WTC11 (cell line): ENCODE measurements around the gene KPTN. TPM values are rescaled to one million over a fixed set of nuclear protein-coding genes. Genes with fewer than 3 reads are reported as not detected.

Experiments used
- ATAC-seq: fragments of 200-7000 bp; cut with Tn5 transposase; 2 replicates; pipeline ENCODE4 v1.10.0; 2021; ENCODE audit warnings: mild to moderate bottlenecking, moderate library complexity
- CTCF ChIA-PET: fragments of 300-600 bp; sonication (Branson Sonifier 250); formaldehyde crosslinking; loops from one replicate; lab custom pipeline; 2021; ENCODE audit warnings: antibody characterized with exemption; lab: Charles Lee
- POLR2A ChIA-PET: fragments of 350-600 bp; sonication (Branson Sonifier 250); formaldehyde crosslinking; loops from one replicate; lab custom pipeline; 2021; ENCODE audit warnings: antibody characterized with exemption; lab: Charles Lee
- DNase-seq: peaks from one replicate; pipeline ENCODE4 v3.0.0; 2021; ENCODE audit warnings: low spot score
- H3K27ac Mint-ChIP-seq: 2 replicates; pipeline ENCODE4 v1.8.0; 2021; ENCODE audit warnings: mixed read lengths
- H3K27me3 Mint-ChIP-seq: 2 replicates; pipeline ENCODE4 v1.8.0; 2021; ENCODE audit warnings: low read depth, mild to moderate bottlenecking, moderate library complexity, mixed read lengths
- H3K36me3 Mint-ChIP-seq: 2 replicates; pipeline ENCODE4 v1.8.0; 2021; ENCODE audit warnings: mixed read lengths
- H3K4me1 Mint-ChIP-seq: 2 replicates; pipeline ENCODE4 v1.8.0; 2022; ENCODE audit warnings: mixed read lengths
- H3K4me3 Mint-ChIP-seq: 2 replicates; pipeline ENCODE4 v1.8.0; 2021; ENCODE audit warnings: mild to moderate bottlenecking, moderate library complexity, mixed read lengths
- H3K9me3 Mint-ChIP-seq: 2 replicates; pipeline ENCODE4 v1.8.0; 2021; ENCODE audit warnings: mixed read lengths
- CREM ChIP-seq: sonication (generic); formaldehyde crosslinking; IDR thresholded peaks from 2 replicates; pipeline ENCODE4 v1.8.1; 2022; ENCODE audit warnings: mild to moderate bottlenecking, missing genetic modification reagents, moderate library complexity
- FOXK1 ChIP-seq: sonication (generic); formaldehyde crosslinking; IDR thresholded peaks from 2 replicates; pipeline ENCODE4 v1.8.0; 2022; ENCODE audit warnings: mild to moderate bottlenecking, moderate library complexity, missing genetic modification reagents
- FOXP1 ChIP-seq: sonication (generic); formaldehyde crosslinking; IDR thresholded peaks from 2 replicates; pipeline ENCODE4 v1.8.0; 2022; ENCODE audit warnings: missing genetic modification reagents, mild to moderate bottlenecking, moderate library complexity, borderline replicate concordance
- GABPB1 ChIP-seq: sonication (generic); formaldehyde crosslinking; IDR thresholded peaks from 2 replicates; pipeline ENCODE4 v1.8.1; 2023; ENCODE audit warnings: mild to moderate bottlenecking, missing genetic modification reagents
- NFATC4 ChIP-seq: fragments of 250-450 bp; sonication (Bioruptor Pico); IDR thresholded peaks from 2 replicates; pipeline ENCODE4 v1.9.0; 2021; ENCODE audit warnings: mild to moderate bottlenecking
- NFYB ChIP-seq: sonication (generic); formaldehyde crosslinking; conservative IDR thresholded peaks from 2 replicates; pipeline ENCODE4 v1.8.0; 2022; ENCODE audit warnings: low read depth, missing genetic modification reagents
- RORB ChIP-seq: fragments of 250-450 bp; sonication (Bioruptor Pico); IDR thresholded peaks from 2 replicates; pipeline ENCODE4 v1.9.0; 2021; ENCODE audit warnings: mild to moderate bottlenecking
- SMAD3 ChIP-seq: sonication (generic); formaldehyde crosslinking; IDR thresholded peaks from 2 replicates; pipeline ENCODE4 v1.8.0; 2022; ENCODE audit warnings: missing genetic modification reagents, mild to moderate bottlenecking, borderline replicate concordance
- SP1 ChIP-seq: sonication (generic); formaldehyde crosslinking; conservative IDR thresholded peaks from 2 replicates; pipeline ENCODE4 v1.8.1; 2022; ENCODE audit warnings: missing genetic modification reagents
- TEAD4 ChIP-seq: sonication (generic); formaldehyde crosslinking; IDR thresholded peaks from 2 replicates; pipeline ENCODE4 v1.8.0; 2022; ENCODE audit warnings: mild to moderate bottlenecking, missing genetic modification reagents
- ZBTB21 ChIP-seq: sonication (generic); formaldehyde crosslinking; IDR thresholded peaks from 2 replicates; pipeline ENCODE4 v1.8.1; 2023; ENCODE audit warnings: mild to moderate bottlenecking, missing genetic modification reagents, borderline replicate concordance
- ZNF138 ChIP-seq: sonication (generic); formaldehyde crosslinking; conservative IDR thresholded peaks from 2 replicates; pipeline ENCODE4 v1.8.1; 2022; ENCODE audit warnings: mild to moderate bottlenecking, moderate library complexity, missing genetic modification reagents
- ZNF263 ChIP-seq: sonication (generic); formaldehyde crosslinking; IDR thresholded peaks from 2 replicates; pipeline ENCODE4 v1.8.1; 2022; ENCODE audit warnings: low read depth, mild to moderate bottlenecking, moderate library complexity, missing genetic modification reagents
- ZNF396 ChIP-seq: fragments of 250-450 bp; sonication (Bioruptor Pico); IDR thresholded peaks from 2 replicates; pipeline ENCODE4 v1.8.0; 2021; ENCODE audit warnings: mild to moderate bottlenecking, moderate library complexity, borderline replicate concordance
- ZNF423 ChIP-seq: fragments of 250-450 bp; sonication (Bioruptor Pico); IDR thresholded peaks from 2 replicates; pipeline ENCODE4 v2.1.2; 2022; ENCODE audit warnings: mild to moderate bottlenecking, moderate library complexity
- ZNF671 ChIP-seq: fragments of 250-450 bp; sonication (Bioruptor Pico); IDR thresholded peaks from 2 replicates; pipeline ENCODE4 v1.8.0; 2021; ENCODE audit warnings: mild to moderate bottlenecking
- total RNA-seq: library from RNA; stranded (reverse); gene quantifications from 3 replicates; pipeline ENCODE4 v1.2.3, GENCODE V29; 2021
- TF ChIP-seq, protein P1 (sequence below): sonication (generic); formaldehyde crosslinking; IDR thresholded peaks from 2 replicates; pipeline ENCODE4 v1.8.0; 2022; ENCODE audit warnings: mild to moderate bottlenecking, missing genetic modification reagents
- TF ChIP-seq, protein P2 (sequence below): sonication (generic); formaldehyde crosslinking; IDR thresholded peaks from 2 replicates; pipeline ENCODE4 v1.8.1; 2022; ENCODE audit warnings: missing genetic modification reagents, borderline replicate concordance
- TF ChIP-seq, protein P3 (sequence below): sonication (generic); formaldehyde crosslinking; IDR thresholded peaks from 2 replicates; pipeline ENCODE4 v1.8.1; 2023; ENCODE audit warnings: mild to moderate bottlenecking, missing genetic modification reagents
- TF ChIP-seq, protein P4 (sequence below): sonication (generic); formaldehyde crosslinking; IDR thresholded peaks from 2 replicates; pipeline ENCODE4 v1.8.0; 2023; ENCODE audit warnings: missing genetic modification reagents, mild to moderate bottlenecking, borderline replicate concordance
- TF ChIP-seq, protein P5 (sequence below): fragments of 250-450 bp; sonication (Bioruptor Pico); IDR thresholded peaks from 2 replicates; pipeline ENCODE4 v2.1.2; 2022; ENCODE audit warnings: mild to moderate bottlenecking, moderate library complexity
- TF ChIP-seq, protein P6 (sequence below): sonication (generic); formaldehyde crosslinking; IDR thresholded peaks from 2 replicates; pipeline ENCODE4 v1.8.1; 2023; ENCODE audit warnings: mild to moderate bottlenecking, missing genetic modification reagents, moderate library complexity
- TF ChIP-seq, protein P7 (sequence below): fragments of 250-450 bp; sonication (Bioruptor Pico); conservative IDR thresholded peaks from 2 replicates; pipeline ENCODE4 v1.9.0; 2021; ENCODE audit warnings: mild to moderate bottlenecking
- TF ChIP-seq, protein P8 (sequence below): fragments of 250-450 bp; sonication (Bioruptor Pico); IDR thresholded peaks from 2 replicates; pipeline ENCODE4 v1.9.0; 2021; ENCODE audit warnings: moderate library complexity, mild to moderate bottlenecking, inconsistent platforms, borderline replicate concordance

KPTN gene
- total RNA-seq, 1 experiment from 2014 or later, result 24.5 TPM

DNA sequence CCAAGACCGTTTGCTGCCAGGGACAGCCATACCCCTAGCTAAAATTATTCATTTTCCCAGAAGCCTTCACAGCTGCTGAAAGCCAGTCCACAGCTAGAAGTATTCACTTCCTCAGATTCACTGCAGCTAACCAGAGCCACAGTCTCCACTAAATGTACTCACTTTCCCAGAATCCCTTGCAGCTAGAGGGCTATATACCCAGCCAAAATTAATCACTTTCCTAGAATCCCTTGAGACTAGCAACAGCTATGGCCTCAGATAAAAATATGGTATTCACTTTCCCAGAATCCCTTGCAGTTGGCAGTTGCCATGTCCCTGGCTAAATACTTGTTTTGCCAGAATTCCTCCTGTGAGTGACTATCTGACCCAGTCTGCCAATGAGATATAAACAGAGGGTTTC lies 50.9 kb downstream of the KPTN start (continued):
- TF ChIP-seq, protein P1, sequence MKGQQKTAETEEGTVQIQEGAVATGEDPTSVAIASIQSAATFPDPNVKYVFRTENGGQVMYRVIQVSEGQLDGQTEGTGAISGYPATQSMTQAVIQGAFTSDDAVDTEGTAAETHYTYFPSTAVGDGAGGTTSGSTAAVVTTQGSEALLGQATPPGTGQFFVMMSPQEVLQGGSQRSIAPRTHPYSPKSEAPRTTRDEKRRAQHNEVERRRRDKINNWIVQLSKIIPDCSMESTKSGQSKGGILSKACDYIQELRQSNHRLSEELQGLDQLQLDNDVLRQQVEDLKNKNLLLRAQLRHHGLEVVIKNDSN (CRISPR knock-in tag), result no peak
- TF ChIP-seq ZNF138 (CRISPR knock-in tag), result no peak
- TF ChIP-seq, protein P2, sequence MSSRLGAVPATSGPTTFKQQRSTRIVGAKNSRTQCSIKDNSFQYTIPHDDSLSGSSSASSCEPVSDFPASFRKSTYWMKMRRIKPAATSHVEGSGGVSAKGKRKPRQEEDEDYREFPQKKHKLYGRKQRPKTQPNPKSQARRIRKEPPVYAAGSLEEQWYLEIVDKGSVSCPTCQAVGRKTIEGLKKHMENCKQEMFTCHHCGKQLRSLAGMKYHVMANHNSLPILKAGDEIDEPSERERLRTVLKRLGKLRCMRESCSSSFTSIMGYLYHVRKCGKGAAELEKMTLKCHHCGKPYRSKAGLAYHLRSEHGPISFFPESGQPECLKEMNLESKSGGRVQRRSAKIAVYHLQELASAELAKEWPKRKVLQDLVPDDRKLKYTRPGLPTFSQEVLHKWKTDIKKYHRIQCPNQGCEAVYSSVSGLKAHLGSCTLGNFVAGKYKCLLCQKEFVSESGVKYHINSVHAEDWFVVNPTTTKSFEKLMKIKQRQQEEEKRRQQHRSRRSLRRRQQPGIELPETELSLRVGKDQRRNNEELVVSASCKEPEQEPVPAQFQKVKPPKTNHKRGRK (CRISPR knock-in tag), result no peak
- TF ChIP-seq GABPB1 (CRISPR knock-in tag), result no peak
- TF ChIP-seq, protein P3, sequence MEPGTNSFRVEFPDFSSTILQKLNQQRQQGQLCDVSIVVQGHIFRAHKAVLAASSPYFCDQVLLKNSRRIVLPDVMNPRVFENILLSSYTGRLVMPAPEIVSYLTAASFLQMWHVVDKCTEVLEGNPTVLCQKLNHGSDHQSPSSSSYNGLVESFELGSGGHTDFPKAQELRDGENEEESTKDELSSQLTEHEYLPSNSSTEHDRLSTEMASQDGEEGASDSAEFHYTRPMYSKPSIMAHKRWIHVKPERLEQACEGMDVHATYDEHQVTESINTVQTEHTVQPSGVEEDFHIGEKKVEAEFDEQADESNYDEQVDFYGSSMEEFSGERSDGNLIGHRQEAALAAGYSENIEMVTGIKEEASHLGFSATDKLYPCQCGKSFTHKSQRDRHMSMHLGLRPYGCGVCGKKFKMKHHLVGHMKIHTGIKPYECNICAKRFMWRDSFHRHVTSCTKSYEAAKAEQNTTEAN, result no peak

DNA sequence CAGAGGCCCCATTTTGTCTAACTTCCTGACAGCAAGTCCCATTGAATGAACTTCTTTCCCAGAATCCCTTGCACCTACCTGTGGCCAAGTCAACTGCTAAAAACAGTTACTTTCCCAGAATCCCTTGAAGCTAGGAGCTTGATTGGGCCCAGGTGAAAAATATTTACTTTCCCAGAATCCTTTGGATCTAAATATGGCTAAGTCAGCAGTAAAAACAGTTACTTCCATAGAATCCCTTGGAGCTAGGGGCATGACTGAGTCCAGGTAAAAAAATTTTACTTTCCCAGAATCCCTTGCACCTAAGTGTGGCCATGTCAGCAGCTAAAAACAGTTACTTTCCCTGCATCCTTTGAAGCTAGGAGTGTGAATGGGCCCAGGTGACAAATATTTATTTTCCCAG lies 51.5 kb downstream of the KPTN start:
- ChIA-PET CTCF (interaction anchor here (0.7 to 3.5 kb wide), 10 partner anchors 13 to 281 kb away, joined by 3 to 14 read pairs (median 7); partner anchors contain the start of genes DHX34, EHD2, KPTN and NAPA), POLR2A (interaction anchor here (0.6 kb wide), 1 partner anchor 167 kb away, joined by 3 read pairs; no protein-coding TSS in a partner anchor)
- H3K27me3 Mint-ChIP-seq, result peaks cover 44% of the 10 kb centered on the region
- peaks cover 13% of the 10 kb centered on the region for H3K4me1 Mint-ChIP-seq
- H3K9me3 Mint-ChIP-seq, result no peaks in the 10 kb centered on the region
- ATAC-seq, result no peak
- no peak for DNase-seq
- no peaks in the 10 kb centered on the region; the same call in 1 of the 2 replicates for H3K36me3 Mint-ChIP-seq
- no peak overlapping the region for H3K27ac Mint-ChIP-seq
- no peak overlapping the region for H3K4me3 Mint-ChIP-seq
- TF ChIP-seq, protein P4, sequence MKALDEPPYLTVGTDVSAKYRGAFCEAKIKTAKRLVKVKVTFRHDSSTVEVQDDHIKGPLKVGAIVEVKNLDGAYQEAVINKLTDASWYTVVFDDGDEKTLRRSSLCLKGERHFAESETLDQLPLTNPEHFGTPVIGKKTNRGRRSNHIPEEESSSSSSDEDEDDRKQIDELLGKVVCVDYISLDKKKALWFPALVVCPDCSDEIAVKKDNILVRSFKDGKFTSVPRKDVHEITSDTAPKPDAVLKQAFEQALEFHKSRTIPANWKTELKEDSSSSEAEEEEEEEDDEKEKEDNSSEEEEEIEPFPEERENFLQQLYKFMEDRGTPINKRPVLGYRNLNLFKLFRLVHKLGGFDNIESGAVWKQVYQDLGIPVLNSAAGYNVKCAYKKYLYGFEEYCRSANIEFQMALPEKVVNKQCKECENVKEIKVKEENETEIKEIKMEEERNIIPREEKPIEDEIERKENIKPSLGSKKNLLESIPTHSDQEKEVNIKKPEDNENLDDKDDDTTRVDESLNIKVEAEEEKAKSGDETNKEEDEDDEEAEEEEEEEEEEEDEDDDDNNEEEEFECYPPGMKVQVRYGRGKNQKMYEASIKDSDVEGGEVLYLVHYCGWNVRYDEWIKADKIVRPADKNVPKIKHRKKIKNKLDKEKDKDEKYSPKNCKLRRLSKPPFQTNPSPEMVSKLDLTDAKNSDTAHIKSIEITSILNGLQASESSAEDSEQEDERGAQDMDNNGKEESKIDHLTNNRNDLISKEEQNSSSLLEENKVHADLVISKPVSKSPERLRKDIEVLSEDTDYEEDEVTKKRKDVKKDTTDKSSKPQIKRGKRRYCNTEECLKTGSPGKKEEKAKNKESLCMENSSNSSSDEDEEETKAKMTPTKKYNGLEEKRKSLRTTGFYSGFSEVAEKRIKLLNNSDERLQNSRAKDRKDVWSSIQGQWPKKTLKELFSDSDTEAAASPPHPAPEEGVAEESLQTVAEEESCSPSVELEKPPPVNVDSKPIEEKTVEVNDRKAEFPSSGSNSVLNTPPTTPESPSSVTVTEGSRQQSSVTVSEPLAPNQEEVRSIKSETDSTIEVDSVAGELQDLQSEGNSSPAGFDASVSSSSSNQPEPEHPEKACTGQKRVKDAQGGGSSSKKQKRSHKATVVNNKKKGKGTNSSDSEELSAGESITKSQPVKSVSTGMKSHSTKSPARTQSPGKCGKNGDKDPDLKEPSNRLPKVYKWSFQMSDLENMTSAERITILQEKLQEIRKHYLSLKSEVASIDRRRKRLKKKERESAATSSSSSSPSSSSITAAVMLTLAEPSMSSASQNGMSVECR (CRISPR knock-in tag), result no peak
- TF ChIP-seq ZBTB21 (CRISPR knock-in tag), result no peak
- TF ChIP-seq ZNF396 (CRISPR knock-in tag), result no peak
- TF ChIP-seq, protein P5, sequence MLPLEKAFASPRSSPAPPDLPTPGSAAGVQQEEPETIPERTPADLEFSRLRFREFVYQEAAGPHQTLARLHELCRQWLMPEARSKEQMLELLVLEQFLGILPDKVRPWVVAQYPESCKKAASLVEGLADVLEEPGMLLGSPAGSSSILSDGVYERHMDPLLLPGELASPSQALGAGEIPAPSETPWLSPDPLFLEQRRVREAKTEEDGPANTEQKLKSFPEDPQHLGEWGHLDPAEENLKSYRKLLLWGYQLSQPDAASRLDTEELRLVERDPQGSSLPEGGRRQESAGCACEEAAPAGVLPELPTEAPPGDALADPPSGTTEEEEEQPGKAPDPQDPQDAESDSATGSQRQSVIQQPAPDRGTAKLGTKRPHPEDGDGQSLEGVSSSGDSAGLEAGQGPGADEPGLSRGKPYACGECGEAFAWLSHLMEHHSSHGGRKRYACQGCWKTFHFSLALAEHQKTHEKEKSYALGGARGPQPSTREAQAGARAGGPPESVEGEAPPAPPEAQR (CRISPR knock-in tag), result no peak
- no peak for TF ChIP-seq NFYB (CRISPR knock-in tag)
- no peak for TF ChIP-seq ZNF263 (CRISPR knock-in tag)
- no peak for TF ChIP-seq TEAD4 (CRISPR knock-in tag)
- no peak for TF ChIP-seq FOXP1 (CRISPR knock-in tag)
- no peak for TF ChIP-seq SMAD3 (CRISPR knock-in tag)
- TF ChIP-seq SP1 (CRISPR knock-in tag), result no peak
- TF ChIP-seq, protein P6, sequence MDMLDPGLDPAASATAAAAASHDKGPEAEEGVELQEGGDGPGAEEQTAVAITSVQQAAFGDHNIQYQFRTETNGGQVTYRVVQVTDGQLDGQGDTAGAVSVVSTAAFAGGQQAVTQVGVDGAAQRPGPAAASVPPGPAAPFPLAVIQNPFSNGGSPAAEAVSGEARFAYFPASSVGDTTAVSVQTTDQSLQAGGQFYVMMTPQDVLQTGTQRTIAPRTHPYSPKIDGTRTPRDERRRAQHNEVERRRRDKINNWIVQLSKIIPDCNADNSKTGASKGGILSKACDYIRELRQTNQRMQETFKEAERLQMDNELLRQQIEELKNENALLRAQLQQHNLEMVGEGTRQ, result no peak
- TF ChIP-seq, protein P7, sequence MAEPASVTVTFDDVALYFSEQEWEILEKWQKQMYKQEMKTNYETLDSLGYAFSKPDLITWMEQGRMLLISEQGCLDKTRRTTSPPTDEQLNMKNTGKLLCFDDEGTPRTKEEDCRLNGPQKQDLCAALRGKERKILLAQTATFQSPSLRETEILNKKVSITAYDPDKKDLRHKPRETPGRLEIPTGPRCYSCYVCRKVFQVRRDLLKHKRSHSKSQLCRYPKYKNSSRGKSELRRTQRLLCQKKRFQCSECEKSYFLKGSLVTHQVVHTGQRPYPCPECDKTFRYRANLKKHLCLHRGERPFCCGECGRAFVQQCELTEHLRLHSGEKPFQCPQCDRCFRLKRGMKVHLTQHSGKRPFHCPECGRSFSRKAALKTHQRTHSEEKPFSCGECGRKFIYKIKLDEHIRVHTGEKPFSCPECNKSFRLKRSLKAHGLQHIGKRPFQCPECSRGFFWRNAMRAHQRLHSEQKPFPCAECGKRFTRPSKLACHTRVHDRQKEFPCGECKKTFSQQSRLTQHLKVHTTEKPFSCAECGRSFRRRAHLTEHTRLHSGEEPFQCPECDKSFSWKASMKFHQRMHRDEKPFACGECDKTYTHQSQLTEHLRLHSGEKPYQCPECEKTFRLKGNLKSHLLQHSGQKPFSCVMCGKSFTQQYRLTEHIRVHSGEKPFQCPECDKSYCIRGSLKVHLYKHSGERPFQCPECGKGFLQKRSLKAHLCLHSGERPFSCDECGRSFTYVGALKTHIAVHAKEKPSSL (CRISPR knock-in tag), result no peak
- no peak for TF ChIP-seq ZNF423 (CRISPR knock-in tag)
- TF ChIP-seq ZNF671, result no peak
- TF ChIP-seq CREM (CRISPR knock-in tag), result no peak
- TF ChIP-seq RORB (CRISPR knock-in tag), result no peak
- TF ChIP-seq, protein P8, sequence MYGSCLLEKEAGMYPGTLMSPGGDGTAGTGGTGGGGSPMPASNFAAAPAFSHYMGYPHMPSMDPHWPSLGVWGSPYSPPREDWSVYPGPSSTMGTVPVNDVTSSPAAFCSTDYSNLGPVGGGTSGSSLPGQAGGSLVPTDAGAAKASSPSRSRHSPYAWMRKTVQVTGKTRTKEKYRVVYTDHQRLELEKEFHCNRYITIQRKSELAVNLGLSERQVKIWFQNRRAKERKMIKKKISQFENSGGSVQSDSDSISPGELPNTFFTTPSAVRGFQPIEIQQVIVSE (CRISPR knock-in tag), result no peak
- TF ChIP-seq FOXK1 (CRISPR knock-in tag), result no peak
- no peak for TF ChIP-seq NFATC4
